ENCODE measurements around the gene DCAF15.

DNA sequence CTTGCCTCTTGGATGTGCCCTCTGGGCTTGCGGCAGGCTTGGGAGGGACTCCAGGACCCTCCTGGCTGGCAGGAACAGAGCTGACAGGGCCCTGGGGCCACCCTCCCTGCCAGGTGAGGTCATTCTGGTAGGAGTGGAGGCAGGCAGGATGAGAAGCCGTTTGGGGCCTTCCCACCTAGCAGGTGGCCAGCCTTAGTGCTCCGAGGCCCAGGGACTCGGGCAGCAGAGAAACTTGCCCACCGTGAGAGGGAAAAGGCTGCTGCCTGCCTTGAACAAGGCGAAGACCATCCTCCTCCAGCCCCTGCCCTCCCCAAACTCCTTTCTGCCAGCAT, 45.3 kb downstream of the DCAF15 start:
- TF ChIP-seq EZH2phosphoT487 (IDR thresholded peaks at IDR 0.05) (no peak), CTCF (IDR thresholded peaks at IDR 0.05) (no peak)
